Fibroblast of skin of scalp (primary cell): ENCODE results near the gene TSPAN11. TPM values are rescaled to one million over a fixed set of nuclear protein-coding genes. Genes with fewer than 3 reads are reported as not detected.
"Not testable (repeated sequence)": the region's sequence is repeated elsewhere in the genome, so short reads cannot be mapped to it uniquely, and the experiment has no call there.

Experiments used
- DNase-seq: peaks from one replicate; pipeline ENCODE4 v3.0.0-alpha.2; 2013
- polyA plus RNA-seq, 2 experiments: library from polyadenylated mRNA; unstranded; fragments of 120-200 nt; gene quantifications; one replicate each; pipeline ENCODE4 v1.2.1, GENCODE V29; 2013; ENCODE audit not compliant: insufficient read length in 2 of 2

Gene TSPAN11, protein sequence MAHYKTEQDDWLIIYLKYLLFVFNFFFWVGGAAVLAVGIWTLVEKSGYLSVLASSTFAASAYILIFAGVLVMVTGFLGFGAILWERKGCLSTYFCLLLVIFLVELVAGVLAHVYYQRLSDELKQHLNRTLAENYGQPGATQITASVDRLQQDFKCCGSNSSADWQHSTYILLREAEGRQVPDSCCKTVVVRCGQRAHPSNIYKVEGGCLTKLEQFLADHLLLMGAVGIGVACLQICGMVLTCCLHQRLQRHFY
- polyA plus RNA-seq (2013, experiment 1 of 2; ENCODE audit: insufficient read length): 0.35 TPM
- 0.52 TPM for polyA plus RNA-seq (2013, experiment 2 of 2; ENCODE audit: insufficient read length)

- peak; percentile 56 for DNase-seq
These were observed at the start of gene TSPAN11 for GRCh38 chr12:30926243-30927221. TSPAN11 (plus strand) TSS chr12:30926748; CDS start chr12:30953992, 27,244 bp downstream.

DNA sequence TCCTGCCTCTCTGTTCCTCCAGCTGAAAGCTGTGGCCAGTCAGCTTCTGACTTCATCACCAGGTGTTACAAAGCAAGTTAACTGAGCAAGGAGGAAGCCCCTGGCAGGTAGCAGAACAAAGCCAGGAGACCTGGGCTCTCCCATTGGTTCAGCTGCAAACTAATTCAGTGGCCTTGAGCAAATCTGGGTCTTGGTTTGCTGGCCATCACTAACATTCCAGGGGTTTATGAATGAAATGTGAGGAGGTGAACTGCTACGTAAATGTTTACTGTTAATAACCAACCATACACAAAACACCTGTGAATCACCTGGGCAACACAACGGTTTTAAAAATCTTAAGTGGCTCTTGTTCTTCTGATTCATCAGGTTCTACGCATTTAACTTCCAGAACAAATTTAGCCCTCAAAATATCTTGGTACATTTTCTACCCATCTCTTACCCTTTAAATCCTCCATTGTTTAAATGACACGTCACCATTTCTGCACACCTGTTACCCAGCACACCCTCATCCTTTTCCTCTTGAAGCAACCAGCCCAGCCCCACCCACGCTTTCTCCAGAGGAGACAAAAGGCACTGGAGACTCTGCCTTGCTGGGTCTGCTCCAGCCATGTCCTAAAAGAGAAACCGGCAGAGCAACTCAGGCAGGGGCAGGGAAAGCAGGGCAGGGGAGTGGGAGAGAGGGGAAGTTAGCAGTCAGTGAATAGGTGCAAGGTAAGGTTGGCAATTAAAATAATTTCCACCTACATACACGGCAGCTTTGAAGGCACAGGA lies 49.3 kb upstream of the TSPAN11 start:
- DNase-seq: no peak

DNA sequence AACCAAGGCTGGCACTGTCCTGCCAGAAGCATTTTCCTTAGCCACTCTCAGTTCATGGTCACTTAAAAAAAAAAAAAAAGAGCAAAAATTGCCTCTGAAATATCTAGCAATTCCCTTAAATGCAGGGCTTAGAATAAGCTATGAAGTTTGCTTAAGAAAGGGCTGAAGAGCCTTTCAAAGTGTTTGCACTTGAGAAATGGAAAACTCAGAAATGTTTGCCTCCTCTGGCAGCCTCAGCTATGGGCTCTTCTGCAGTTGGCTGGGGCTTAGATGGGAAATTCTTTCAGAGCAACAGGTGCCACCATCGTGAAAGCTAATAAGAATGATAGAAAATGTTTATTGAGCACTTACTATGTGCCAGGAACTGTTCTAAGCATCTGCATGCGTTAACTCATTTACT lies 48.5 kb upstream of the TSPAN11 start:
- no peak for DNase-seq

DNA sequence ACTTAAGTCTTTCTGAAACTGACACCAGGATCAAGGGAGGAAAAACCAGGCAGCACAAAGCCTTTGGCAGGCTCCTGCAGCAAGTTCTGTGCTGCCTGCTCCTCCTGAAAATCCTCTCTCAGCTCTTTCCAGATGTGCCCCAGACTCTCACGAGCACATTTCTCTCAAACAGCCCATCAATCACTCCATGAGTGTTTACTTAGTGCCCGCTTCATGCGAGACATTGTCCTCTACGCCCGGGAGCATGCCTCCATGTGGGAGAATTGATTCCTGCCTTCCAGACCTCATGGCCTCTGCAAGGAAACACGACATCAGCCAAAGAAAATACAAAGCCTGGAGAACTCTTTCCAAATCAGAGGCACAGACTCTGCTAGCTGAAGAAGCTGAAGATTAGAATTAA lies 46.5 kb upstream of the TSPAN11 start:
- no peak for DNase-seq

GRCh38 chr12:30880813-30881212 lies 45.7 kb upstream of the TSPAN11 start:
- no peak for DNase-seq

GRCh38 chr12:30882706-30883105 lies 43.8 kb upstream of the TSPAN11 start:
- DNase-seq: peak; percentile 13

- DNase-seq: no peak
These were observed 41.7 kb upstream of the TSPAN11 start for GRCh38 chr12:30884799-30885198.

GRCh38 chr12:30885321-30885720 lies 41.2 kb upstream of the TSPAN11 start:
- DNase-seq: no peak

DNA sequence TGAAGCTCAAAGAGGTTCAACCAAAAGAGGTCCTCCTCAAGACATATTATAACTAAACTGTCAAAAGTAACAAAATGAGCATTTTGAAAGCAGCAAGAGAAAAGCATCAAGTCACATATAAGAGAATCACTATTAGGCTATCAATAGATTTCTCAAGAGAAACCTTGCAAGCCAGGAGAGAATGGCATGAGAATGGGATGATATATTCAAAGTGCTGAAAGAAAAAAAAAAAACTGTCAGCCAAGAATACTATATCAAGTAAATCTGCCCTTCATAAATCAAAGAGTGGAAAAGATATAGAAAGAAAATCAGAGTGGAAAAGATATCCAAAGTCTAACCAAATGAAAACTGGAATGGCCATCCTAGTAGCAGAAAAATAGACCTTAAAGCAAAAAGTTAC lies 39.3 kb upstream of the TSPAN11 start:
- no peak for DNase-seq

DNA sequence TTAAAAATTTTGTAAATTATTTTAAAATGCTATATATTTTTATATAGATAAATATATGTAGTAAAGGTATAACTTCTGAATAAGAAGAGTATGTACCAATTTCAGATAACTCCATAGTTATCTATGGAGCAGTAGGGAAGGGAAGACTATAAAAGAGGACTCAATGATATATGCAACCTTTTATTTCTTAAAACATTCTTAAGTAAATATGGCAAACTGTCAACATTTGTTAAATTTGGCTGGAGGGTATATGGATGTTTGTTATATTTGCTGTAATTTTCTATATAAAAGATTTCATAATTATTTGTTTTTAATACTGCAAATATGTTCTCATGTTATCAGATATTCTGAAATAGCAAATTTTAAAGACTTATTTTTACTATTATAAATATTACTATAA lies 38.3 kb upstream of the TSPAN11 start:
- DNase-seq: no peak

GRCh38 chr12:30894531-30894930 lies 32.0 kb upstream of the TSPAN11 start:
- not testable (repeated sequence) for DNase-seq

DNA sequence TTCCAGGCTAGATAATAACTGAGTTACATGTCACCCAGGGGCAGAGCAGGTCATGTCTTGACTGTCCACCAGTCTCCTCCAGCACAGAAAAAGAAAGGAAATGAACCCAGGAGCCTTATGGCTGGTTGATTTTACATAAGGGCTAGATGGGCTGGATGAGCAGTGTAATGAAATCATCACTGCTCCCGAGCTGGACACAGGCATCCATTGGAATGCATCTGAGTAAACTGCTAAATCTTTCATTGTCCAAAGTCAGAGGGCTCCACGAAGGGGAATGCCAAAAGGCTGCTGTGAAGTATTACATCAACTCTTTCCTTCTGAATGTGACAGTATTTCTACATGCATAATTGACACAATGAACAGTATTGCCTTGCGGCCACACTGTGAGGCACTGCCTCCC lies 30.1 kb upstream of the TSPAN11 start:
- DNase-seq: peak; percentile 23

DNA sequence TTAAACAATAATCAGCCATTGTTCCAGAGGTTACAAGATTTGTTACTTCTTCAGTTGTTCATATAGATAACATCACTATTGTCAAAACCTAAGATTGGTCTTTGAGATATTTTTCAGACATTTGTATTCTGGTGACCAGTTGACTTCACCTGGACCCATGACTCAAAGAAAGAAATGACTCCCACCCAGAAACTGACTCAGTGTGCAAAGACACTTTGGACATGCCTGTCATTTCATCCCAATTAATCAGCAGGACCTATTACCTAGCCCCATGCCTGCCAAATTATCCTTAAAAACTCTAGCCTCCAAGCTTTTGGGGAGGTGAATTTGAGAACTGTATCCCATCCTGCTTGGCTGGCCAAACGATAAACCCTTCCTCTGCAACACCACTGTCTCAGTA lies 27.7 kb upstream of the TSPAN11 start:
- no peak for DNase-seq

- no peak for DNase-seq
These were observed 26.2 kb upstream of the TSPAN11 start for GRCh38 chr12:30900351-30900750.

GRCh38 chr12:30902001-30902400 lies 24.5 kb upstream of the TSPAN11 start:
- peak; percentile 20 for DNase-seq

DNA sequence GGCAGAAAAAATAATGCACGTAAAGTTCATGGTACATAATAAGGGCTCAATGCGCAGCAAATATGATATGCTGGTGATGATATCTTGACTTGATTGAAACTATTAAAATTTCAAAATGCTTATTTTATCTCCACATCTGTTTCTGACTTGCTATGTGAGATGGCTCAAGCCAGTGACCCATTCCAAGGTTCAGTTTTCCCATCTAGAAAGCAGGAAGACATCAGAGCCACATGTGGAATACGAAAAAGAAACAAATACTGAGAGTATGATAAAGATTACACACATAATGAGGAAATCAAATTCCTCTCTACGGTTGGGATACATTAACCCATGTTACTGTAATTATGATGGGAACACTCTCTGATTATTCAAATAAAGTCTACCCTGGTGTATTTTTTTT lies 24.0 kb upstream of the TSPAN11 start:
- DNase-seq: no peak

DNA sequence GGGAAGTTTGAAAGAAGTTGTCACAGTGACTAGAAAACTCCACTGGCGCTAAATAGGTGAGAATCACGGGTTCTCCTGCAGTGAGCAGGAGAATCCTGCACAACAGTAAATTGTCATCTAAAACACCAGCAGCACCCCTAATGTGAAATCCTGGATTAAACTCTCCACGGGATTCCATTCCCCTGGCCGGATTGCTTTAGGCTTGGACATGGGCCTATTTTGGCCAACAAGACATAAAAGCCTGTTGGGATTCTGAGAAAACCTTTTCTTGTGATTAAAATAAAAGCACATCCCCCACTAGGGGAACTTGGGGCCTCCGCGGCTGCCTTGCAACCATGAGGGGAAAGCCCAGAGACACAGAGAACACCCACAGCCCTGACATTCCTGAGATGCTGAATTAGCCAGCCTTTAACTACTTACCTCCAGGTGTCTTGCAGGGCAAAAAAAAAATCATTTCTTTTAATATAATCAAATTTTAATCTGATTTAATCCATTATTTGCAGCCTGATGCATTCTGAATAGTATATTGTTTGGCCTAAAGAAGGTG lies 21.0 kb upstream of the TSPAN11 start:
- DNase-seq: no peak

GRCh38 chr12:30908076-30908721 lies 18.3 kb upstream of the TSPAN11 start:
- DNase-seq: no peak

GRCh38 chr12:30908722-30909348 lies 17.7 kb upstream of the TSPAN11 start:
- DNase-seq: peak; percentile 87

DNA sequence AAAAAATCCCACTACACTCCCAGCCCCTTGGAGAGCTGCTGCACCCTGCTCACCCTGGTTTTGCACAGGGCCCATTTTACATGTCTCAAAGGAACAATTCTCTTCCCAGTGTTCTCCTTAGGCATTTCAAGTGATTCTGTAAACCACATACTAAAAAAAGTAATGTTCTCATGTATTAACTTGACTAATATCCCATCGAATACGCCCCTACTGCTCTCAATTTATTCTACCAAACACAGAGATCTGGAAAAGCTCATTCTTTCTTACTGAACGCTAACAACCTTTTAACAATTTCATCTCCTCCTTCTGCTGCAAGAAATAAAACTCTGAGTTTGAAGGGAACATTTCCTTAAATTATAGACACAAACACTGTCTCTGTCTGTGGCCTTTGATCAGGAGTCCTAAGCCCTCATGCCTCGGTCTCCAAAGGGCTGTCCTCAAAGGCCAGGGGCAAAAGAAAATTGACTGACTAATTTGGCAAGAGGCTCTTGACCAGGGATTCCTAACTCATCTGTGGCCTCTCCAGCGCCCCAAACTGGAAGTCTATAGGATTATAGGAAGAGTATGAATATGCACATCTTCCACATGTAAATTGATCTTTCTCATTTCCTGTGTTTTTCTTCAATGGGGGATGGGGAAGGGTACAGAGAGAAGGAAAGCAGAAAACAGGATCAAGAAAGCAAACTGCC lies 17.1 kb upstream of the TSPAN11 start:
- DNase-seq: peak; percentile 51

DNA sequence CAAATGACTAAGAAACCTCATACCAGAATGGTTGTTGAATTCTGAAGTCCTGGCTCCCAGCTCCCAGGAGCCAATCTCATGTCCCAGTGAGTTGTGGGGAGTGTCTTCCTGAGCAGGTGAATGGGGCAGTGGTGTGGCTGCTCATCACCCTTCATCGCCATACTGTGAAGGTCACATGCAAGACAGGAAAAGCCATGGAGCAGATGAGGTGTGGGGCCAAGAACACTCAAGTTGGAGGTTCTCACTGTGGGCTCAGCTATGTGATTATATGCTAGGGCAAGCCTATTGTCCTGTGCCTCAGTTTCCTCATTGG lies 16.6 kb upstream of the TSPAN11 start:
- DNase-seq: no peak
